Fibroblast of skin of scalp (primary cell): ENCODE data around the gene TOR2A.

ENCODE experiments used
- DNase-seq: peaks from one replicate; pipeline ENCODE4 v3.0.0-alpha.2; 2013

The TOR2A gene

GRCh38 chr9:127694890-127695720 is 40.0 kb downstream of the TOR2A start:
- DNase-seq, result peak; percentile 50

- DNase-seq, result no peak
These were observed 41.4 kb downstream of the TOR2A start for GRCh38 chr9:127693697-127694096.

- DNase-seq, result no peak
These were observed 42.0 kb downstream of the TOR2A start for GRCh38 chr9:127693143-127693542.

GRCh38 chr9:127692071-127692470 is 43.0 kb downstream of the TOR2A start:
- DNase-seq, result no peak

- DNase-seq, result no peak
These were observed 44.4 kb downstream of the TOR2A start for GRCh38 chr9:127690735-127691134.

- DNase-seq, result no peak
These were observed 45.6 kb downstream of the TOR2A start for GRCh38 chr9:127689329-127690000.

GRCh38 chr9:127686461-127687393 is 48.4 kb downstream of the TOR2A start:
- DNase-seq, result no peak

- peak; percentile 55 for DNase-seq
These were observed 50.5 kb downstream of the TOR2A start for GRCh38 chr9:127684576-127684975.

- peak; percentile 52 for DNase-seq
These were observed 51.4 kb downstream of the TOR2A start for GRCh38 chr9:127683723-127684122.

- DNase-seq, result no peak
These were observed 52.5 kb downstream of the TOR2A start for GRCh38 chr9:127682351-127683136.
